ENCODE results near the gene OR9I1. TPM values are rescaled to one million over a fixed set of nuclear protein-coding genes. Genes with fewer than 3 reads are reported as not detected.

Gene OR9I1
- total and polyA plus RNA-seq, 10 donors = not detected

- Histone ChIP-seq H3K27ac (no peak overlapping the region), H3K9me3 (no peaks in the 10 kb centered on the region), H3K27me3 (replicated peaks in 1 of 7) (no peaks in the 10 kb centered on the region), H3K4me3 (no peak overlapping the region), H3K4me1 (no peaks in the 10 kb centered on the region), H3K36me3 (no peaks in the 10 kb centered on the region)
- 58 to 71% (median 65%) methylated on average over 7 of the region's 7 CpGs for WGBS, 5 donors
- DNase-seq = no peak
- TF ChIP-seq POLR2AphosphoS5 (IDR thresholded peaks at IDR 0.05) = no peak
- no peak for TF ChIP-seq POLR2A (IDR thresholded peaks at IDR 0.05)
- TF ChIP-seq CTCF (IDR thresholded peaks at IDR 0.05 in 8 of 11, conservative IDR thresholded peaks at IDR 0.05 in 3 of 11) = no peak
- intact Hi-C loops (cut with DNase I; ENCODE audit: low total_unique reads) = no loop called here
Measured at GRCh38 chr11:58133309-58134076, 8.2 kb upstream of the OR9I1 start.

DNA sequence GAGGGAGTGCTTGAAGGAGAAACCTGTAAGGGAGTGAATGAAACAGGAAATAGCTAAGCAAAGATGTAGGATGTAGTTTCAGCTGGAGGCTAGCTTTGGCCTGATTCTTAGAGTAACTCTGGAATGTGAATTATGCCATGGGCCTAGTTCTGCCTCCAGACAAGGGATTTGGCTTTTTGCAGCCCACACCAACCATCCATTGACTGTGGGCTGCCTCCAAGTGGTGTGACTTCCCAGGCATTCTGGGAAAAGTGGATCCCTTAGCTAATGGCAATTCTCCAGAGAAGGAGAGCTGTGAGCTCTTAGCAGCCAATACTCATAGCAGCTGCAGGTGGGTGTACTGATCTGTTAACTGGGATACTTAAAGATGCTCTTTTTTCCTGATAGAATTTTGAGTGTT lies 2.0 kb upstream of the OR9I1 start:
- TF ChIP-seq POLR2A (IDR thresholded peaks at IDR 0.05) (no peak), POLR2AphosphoS5 (IDR thresholded peaks at IDR 0.05) (no peak), CTCF (IDR thresholded peaks at IDR 0.05 in 8 of 11, conservative IDR thresholded peaks at IDR 0.05 in 3 of 11) (no peak)
- Histone ChIP-seq H3K4me3 (no peak overlapping the region), H3K9me3 (no peaks in the 10 kb centered on the region), H3K4me1 (no peaks in the 10 kb centered on the region), H3K27me3 (replicated peaks in 1 of 7) (peaks cover 0 to 10% (median 0%) of the 10 kb centered on the region in 7 donors), H3K27ac (no peak overlapping the region), H3K36me3 (no peaks in the 10 kb centered on the region)
- intact Hi-C loops (cut with DNase I; ENCODE audit: low total_unique reads) = no loop called here
- DNase-seq = no peak

DNA sequence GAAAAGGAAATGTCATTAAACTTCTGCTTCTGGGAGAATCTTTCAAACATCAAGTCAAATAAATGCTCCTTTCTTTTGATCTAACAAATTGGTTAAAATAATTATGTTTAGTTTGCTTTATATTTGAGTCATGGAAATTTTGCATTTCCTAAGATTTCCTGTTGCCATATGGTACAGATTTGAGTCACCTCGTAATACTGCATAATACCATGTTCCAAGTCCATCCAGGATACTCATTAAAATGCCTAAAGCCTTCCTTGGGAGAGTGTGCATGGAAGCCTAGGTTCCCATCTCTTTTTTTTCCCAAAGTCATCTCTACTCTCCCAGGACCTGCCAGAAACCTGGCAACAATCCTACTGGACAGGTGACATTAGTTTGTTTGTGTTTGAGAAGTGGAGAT lies 4.2 kb downstream of the OR9I1 start:
- 61 to 80% (median 70%) methylated on average over 1 of the region's 1 CpG for WGBS, 5 donors
- H3K9me3 ChIP-seq = peaks cover 0 to 1% (median 0%) of the 10 kb centered on the region in 8 donors
- no peak overlapping the region for H3K4me3 ChIP-seq
- TF ChIP-seq POLR2A (IDR thresholded peaks at IDR 0.05) (no peak), POLR2AphosphoS5 (IDR thresholded peaks at IDR 0.05) (no peak), CTCF (IDR thresholded peaks at IDR 0.05 in 8 of 11, conservative IDR thresholded peaks at IDR 0.05 in 3 of 11) (no peak)
- DNase-seq = no peak
- H3K36me3 ChIP-seq = no peaks in the 10 kb centered on the region
- intact Hi-C loops (cut with DNase I; ENCODE audit: low total_unique reads) = no loop called here
- H3K27me3 ChIP-seq (replicated peaks in 1 of 7) = peaks cover 0 to 8% (median 0%) of the 10 kb centered on the region in 7 donors
- no peak overlapping the region for H3K27ac ChIP-seq
- H3K4me1 ChIP-seq = no peaks in the 10 kb centered on the region

GRCh38 chr11:58097437-58097836 lies 27.9 kb downstream of the OR9I1 start:
- no peak overlapping the region for H3K4me3 ChIP-seq
- no peak overlapping the region for H3K27ac ChIP-seq
- no peaks in the 10 kb centered on the region for H3K27me3 ChIP-seq (replicated peaks in 1 of 7)
- H3K4me1 ChIP-seq = no peaks in the 10 kb centered on the region
- 87 to 96% (median 93%) methylated on average over 2 of the region's 2 CpGs for WGBS, 5 donors
- intact Hi-C loops (cut with DNase I; ENCODE audit: low total_unique reads) = no loop called here
- no peak for DNase-seq
- TF ChIP-seq POLR2AphosphoS5 (IDR thresholded peaks at IDR 0.05) (no peak), CTCF (IDR thresholded peaks at IDR 0.05 in 8 of 11, conservative IDR thresholded peaks at IDR 0.05 in 3 of 11) (no peak), POLR2A (IDR thresholded peaks at IDR 0.05) (no peak)
- H3K36me3 ChIP-seq = no peaks in the 10 kb centered on the region
- H3K9me3 ChIP-seq = peaks cover 0 to 19% (median 11%) of the 10 kb centered on the region in 8 donors

All from spleen (tissue), 11 donors.